Measurements from ENCODE around the gene GAK.

Gene GAK

GRCh38 chr4:884896-885295 is 47.2 kb downstream of the GAK start:
- peaks cover 47% of the 10 kb centered on the region for H3K36me3 ChIP-seq
- no peak for TF ChIP-seq CTCF (IDR thresholded peaks at IDR 0.05; ENCODE audit: low read depth, low read length)

GRCh38 chr4:884259-884658 is 47.9 kb downstream of the GAK start:
- H3K4me3 ChIP-seq (ENCODE audit: low read depth, low read length) = no peak overlapping the region
- H3K27me3 ChIP-seq = no peaks in the 10 kb centered on the region
- peaks cover 43% of the 10 kb centered on the region for H3K36me3 ChIP-seq
- no peak for TF ChIP-seq CTCF (IDR thresholded peaks at IDR 0.05; ENCODE audit: low read depth, low read length)
- H3K4me1 ChIP-seq = no peaks in the 10 kb centered on the region
- H3K9me3 ChIP-seq = no peaks in the 10 kb centered on the region
- DNase-seq = no peak

More at GRCh38 chr4:884896-885295, 47.2 kb downstream of the GAK start:
- DNase-seq = no peak
- no peaks in the 10 kb centered on the region for H3K9me3 ChIP-seq
- H3K27me3 ChIP-seq = no peaks in the 10 kb centered on the region
- no peaks in the 10 kb centered on the region for H3K4me1 ChIP-seq
- H3K4me3 ChIP-seq (ENCODE audit: low read depth, low read length) = no peak overlapping the region

- no peak for TF ChIP-seq CTCF (IDR thresholded peaks at IDR 0.05; ENCODE audit: low read depth, low read length)
- peaks cover 41% of the 10 kb centered on the region for H3K36me3 ChIP-seq
- no peaks in the 10 kb centered on the region for H3K4me1 ChIP-seq
- H3K4me3 ChIP-seq (ENCODE audit: low read depth, low read length) = no peak overlapping the region
- H3K27me3 ChIP-seq = no peaks in the 10 kb centered on the region
- no peak for DNase-seq
- no peaks in the 10 kb centered on the region for H3K9me3 ChIP-seq
Observed at GRCh38 chr4:883377-884095, 48.6 kb downstream of the GAK start.

- no peak for TF ChIP-seq CTCF (IDR thresholded peaks at IDR 0.05; ENCODE audit: low read depth, low read length)
- no peak for DNase-seq
- no peaks in the 10 kb centered on the region for H3K9me3 ChIP-seq
- no peak overlapping the region for H3K4me3 ChIP-seq (ENCODE audit: low read depth, low read length)
- no peaks in the 10 kb centered on the region for H3K27me3 ChIP-seq
- peaks cover 33% of the 10 kb centered on the region for H3K36me3 ChIP-seq
- H3K4me1 ChIP-seq = no peaks in the 10 kb centered on the region
Observed at GRCh38 chr4:882646-883045, 49.5 kb downstream of the GAK start.

GRCh38 chr4:881709-882108 is 50.4 kb downstream of the GAK start:
- H3K27me3 ChIP-seq = no peaks in the 10 kb centered on the region
- no peaks in the 10 kb centered on the region for H3K9me3 ChIP-seq
- no peak for DNase-seq
- TF ChIP-seq CTCF (IDR thresholded peaks at IDR 0.05; ENCODE audit: low read depth, low read length) = no peak
- peaks cover 41% of the 10 kb centered on the region for H3K36me3 ChIP-seq
- no peaks in the 10 kb centered on the region for H3K4me1 ChIP-seq
- no peak overlapping the region for H3K4me3 ChIP-seq (ENCODE audit: low read depth, low read length)

GRCh38 chr4:880684-881405 is 51.3 kb downstream of the GAK start:
- peaks cover 50% of the 10 kb centered on the region for H3K36me3 ChIP-seq
- DNase-seq = no peak
- no peak overlapping the region for H3K4me3 ChIP-seq (ENCODE audit: low read depth, low read length)
- no peaks in the 10 kb centered on the region for H3K27me3 ChIP-seq
- H3K4me1 ChIP-seq = no peaks in the 10 kb centered on the region
- TF ChIP-seq CTCF (IDR thresholded peaks at IDR 0.05; ENCODE audit: low read depth, low read length) = 0 out of 2 replicates have a peak, but pooled peaks have one; percentile 7
- no peaks in the 10 kb centered on the region for H3K9me3 ChIP-seq

Measured in BE2C (cell line).